ENCODE measurements around the gene KATNB1.

- TF ChIP-seq EZH2 (IDR thresholded peaks at IDR 0.05; ENCODE audit: borderline replicate concordance, low read depth, low read length, severe bottlenecking), result no peak
- TF ChIP-seq, protein P1, sequence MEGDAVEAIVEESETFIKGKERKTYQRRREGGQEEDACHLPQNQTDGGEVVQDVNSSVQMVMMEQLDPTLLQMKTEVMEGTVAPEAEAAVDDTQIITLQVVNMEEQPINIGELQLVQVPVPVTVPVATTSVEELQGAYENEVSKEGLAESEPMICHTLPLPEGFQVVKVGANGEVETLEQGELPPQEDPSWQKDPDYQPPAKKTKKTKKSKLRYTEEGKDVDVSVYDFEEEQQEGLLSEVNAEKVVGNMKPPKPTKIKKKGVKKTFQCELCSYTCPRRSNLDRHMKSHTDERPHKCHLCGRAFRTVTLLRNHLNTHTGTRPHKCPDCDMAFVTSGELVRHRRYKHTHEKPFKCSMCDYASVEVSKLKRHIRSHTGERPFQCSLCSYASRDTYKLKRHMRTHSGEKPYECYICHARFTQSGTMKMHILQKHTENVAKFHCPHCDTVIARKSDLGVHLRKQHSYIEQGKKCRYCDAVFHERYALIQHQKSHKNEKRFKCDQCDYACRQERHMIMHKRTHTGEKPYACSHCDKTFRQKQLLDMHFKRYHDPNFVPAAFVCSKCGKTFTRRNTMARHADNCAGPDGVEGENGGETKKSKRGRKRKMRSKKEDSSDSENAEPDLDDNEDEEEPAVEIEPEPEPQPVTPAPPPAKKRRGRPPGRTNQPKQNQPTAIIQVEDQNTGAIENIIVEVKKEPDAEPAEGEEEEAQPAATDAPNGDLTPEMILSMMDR (IDR thresholded peaks at IDR 0.05; ENCODE audit: borderline replicate concordance, extremely low read depth, low read length, poor library complexity, severe bottlenecking), result no peak
These were observed 15.4 kb downstream of the KATNB1 start for GRCh38 chr16:57750796-57751538.

Data from DND-41 (cell line).